NCI-H1694 (cell line): ENCODE data around the gene PCDHB11.
"Not testable (repeated sequence)": the region's sequence is repeated elsewhere in the genome, so short reads cannot be mapped to it uniquely, and the experiment has no call there.

ENCODE experiments used
- DNase-seq: peaks from one replicate; lab custom pipeline; 2025; lab: John Stamatoyannopoulos, UW

PCDHB11 gene

GRCh38 chr5:141199359-141200235 lies at the start of gene PCDHB11:
Gene PCDHB11, plus strand, starts transcription at chr5:141199627. Its CDS starts 148 bp downstream, at chr5:141199775.
- no peak for DNase-seq

DNA sequence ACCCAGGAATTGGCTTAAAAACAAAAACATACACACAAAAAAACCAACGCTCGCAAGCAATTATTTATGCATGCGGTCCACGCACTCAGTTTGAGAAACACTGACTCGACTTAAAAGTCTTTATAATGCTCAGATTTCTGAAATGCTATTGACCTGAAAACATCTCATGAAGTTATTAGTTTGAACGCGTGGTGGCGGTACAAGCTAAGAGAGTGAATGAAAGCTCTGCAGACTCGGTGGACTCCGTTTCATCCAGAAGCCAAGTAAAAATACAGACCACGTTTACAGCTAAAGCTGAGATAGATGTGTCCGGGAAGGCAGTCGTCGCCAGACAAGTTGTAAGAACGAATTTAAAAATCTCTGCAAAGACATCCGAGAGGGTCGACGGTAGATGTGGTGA lies 49.6 kb upstream of the PCDHB11 start, which contains the start of gene PCDHB6:
Gene PCDHB6, plus strand, starts transcription at position 246 of the 400 bp plus-strand sequence. CDS start 201 bp downstream, outside the sequence.
- no peak for DNase-seq

- DNase-seq = no peak
Observed at GRCh38 chr5:141150224-141150992, 49.0 kb upstream of the PCDHB11 start.

GRCh38 chr5:141150993-141151325 lies 48.5 kb upstream of the PCDHB11 start:
- no peak for DNase-seq

- DNase-seq = not testable (repeated sequence)
Observed at GRCh38 chr5:141151632-141152031, 47.8 kb upstream of the PCDHB11 start.

- not testable (repeated sequence) for DNase-seq
Observed at GRCh38 chr5:141152096-141152495, 47.3 kb upstream of the PCDHB11 start.

- no peak for DNase-seq
Observed at GRCh38 chr5:141155540-141156374, 43.7 kb upstream of the PCDHB11 start.

DNA sequence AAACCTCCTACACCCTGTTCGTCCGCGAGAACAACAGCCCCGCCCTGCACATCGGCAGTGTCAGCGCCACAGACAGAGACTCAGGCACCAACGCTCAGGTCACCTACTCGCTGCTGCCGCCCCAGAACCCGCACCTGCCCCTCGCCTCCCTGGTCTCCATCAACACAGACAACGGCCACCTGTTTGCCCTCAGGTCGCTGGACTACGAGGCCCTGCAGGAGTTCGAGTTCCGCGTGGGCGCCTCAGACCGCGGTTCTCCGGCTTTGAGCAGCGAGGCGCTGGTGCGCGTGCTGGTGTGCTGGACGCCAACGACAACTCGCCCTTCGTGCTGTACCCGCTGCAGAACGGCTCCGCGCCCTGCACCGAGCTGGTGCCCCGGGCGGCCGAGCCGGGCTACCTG lies 42.1 kb upstream of the PCDHB11 start:
- DNase-seq = not testable (repeated sequence)

DNA sequence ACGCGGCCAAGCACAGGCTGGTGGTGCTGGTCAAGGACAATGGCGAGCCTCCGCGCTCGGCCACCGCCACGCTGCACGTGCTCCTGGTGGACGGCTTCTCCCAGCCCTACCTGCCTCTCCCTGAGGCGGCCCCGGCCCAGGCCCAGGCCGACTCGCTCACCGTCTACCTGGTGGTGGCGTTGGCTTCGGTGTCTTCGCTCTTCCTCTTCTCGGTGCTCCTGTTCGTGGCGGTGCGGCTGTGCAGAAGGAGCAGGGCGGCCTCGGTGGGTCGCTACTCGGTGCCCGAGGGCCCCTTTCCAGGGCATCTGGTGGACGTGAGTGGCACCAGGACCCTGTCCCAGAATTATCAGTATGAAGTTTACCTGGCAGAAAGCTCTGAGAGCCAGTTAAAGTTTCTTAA lies 41.5 kb upstream of the PCDHB11 start:
- DNase-seq = not testable (repeated sequence)

- no peak for DNase-seq
Observed at GRCh38 chr5:141172381-141173204, 26.8 kb upstream of the PCDHB11 start, which contains the start of gene PCDHB7. Gene PCDHB7, plus strand, starts transcription at chr5:141172644. Its CDS starts 192 bp downstream, at chr5:141172836.

- not testable (repeated sequence) for DNase-seq
Observed at GRCh38 chr5:141174291-141175104, 24.9 kb upstream of the PCDHB11 start.

DNA sequence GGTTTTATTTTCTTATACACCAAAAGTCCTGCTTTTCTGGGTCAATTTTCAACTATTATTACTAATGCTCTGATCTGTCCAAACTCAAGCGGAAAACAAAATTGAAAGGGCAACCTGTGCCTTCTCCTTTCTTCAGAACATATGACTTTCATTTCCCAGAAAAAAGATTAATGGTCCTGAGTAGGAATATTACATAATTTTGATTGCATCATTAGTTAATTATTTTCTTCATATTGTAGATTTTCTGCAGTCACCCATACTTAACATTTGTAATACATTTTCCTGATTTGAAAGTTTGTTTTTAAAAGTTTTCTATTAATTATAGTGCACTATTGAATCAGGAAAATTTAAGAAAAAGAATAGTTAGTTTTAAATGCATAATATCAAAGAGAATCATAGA lies 23.5 kb upstream of the PCDHB11 start:
- DNase-seq = no peak

DNA sequence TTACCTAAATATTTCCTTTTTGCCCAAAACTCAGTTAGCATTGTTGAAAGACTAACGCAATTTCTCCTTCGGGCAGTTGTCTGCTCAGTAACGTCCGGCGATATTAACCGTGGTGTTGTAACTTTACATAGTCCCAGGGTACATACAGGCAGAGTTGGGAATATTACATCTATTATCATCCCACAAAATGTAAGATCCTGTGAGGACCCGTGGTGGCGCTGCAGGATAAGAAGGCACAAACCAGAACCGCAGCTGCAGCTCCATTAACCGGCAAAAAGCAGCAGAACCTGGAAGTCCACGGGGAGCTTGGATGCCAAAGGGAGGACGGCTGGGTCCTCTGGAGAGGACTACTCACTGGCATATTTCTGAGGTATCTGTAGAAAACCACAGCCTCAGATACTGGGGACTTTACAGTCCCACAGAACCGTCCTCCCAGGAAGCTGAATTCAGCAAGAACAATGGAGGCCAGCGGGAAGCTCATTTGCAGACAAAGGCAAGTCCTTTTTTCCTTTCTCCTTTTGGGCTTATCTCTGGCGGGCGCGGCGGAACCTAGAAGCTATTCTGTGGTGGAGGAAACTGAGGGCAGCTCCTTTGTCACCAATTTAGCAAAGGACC lies 21.7 kb upstream of the PCDHB11 start, which contains the start of gene PCDHB8:
Gene PCDHB8, plus strand, starts transcription at position 214 of the 615 bp plus-strand sequence. Its CDS starts 245 bp downstream, at position 459.
- DNase-seq = not testable (repeated sequence)

DNA sequence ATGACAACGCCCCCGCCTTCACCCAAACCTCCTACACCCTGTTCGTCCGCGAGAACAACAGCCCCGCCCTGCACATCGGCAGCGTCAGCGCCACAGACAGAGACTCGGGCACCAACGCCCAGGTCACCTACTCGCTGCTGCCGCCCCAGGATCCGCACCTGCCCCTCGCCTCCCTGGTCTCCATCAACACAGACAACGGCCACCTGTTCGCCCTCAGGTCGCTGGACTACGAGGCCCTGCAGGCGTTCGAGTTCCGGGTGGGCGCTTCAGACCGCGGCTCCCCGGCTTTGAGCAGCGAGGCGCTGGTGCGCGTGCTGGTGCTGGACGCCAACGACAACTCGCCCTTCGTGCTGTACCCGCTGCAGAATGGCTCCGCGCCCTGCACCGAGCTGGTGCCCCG lies 20.1 kb upstream of the PCDHB11 start:
- not testable (repeated sequence) for DNase-seq

DNA sequence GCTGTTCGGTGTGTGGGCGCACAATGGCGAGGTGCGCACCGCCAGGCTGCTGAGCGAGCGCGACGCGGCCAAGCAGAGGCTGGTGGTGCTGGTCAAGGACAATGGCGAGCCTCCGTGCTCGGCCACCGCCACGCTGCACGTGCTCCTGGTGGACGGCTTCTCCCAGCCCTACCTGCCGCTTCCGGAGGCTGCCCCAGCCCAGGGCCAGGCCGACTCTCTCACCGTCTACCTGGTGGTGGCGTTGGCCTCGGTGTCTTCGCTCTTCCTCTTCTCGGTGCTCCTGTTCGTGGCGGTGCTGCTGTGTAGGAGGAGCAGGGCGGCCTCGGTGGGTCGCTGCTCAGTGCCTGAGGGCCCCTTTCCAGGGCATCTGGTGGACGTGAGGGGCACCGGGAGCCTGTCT lies 19.6 kb upstream of the PCDHB11 start:
- not testable (repeated sequence) for DNase-seq

DNA sequence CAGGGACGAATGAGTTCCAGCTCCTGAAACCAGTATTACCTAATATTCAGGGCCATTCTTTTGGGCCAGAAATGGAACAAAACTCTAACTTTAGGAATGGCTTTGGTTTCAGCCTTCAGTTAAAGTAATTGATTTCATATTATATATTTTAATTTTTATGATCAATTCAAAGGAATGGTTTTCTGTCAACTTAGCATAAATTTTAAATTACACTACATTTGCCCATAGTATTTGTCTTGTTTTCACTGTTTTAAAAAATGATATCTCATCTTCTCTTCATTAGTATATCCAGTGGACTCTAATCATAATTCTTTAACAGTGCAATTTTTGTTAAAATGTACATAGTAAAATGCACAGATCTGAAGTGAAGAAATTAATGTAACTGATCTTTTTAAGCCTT lies 19.1 kb upstream of the PCDHB11 start:
- DNase-seq = no peak

DNA sequence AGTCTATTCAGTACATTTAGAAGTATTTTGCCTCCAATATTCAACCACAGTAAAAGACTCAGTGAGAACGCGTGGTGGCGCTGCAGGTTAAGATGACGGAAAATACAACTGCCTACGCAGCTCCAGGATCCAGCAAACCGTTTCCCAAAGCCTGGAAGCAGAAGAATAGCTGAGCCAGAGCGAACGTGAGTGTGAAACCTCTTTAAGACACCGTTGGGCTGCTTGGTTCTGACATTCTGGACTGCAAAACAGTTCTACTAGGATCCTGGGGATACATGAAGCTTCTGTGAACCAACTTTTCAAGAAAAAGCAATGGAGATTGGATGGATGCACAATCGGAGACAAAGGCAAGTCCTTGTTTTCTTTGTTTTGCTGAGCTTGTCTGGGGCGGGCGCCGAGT lies 17.2 kb upstream of the PCDHB11 start, which contains the start of gene PCDHB16:
Gene PCDHB16, plus strand, starts transcription at position 140 of the 400 bp plus-strand sequence. Its CDS starts 173 bp downstream, at position 313.
- DNase-seq = peak; percentile 61

GRCh38 chr5:141184117-141184855 lies 15.1 kb upstream of the PCDHB11 start:
- DNase-seq = not testable (repeated sequence)
